ENCODE measurements around the gene SUN5. TPM values are rescaled to one million over a fixed set of nuclear protein-coding genes. Genes with fewer than 3 reads are reported as not detected.
"Not testable (repeated sequence)": the region's sequence is repeated elsewhere in the genome, so short reads cannot be mapped to it uniquely, and the experiment has no call there.

The SUN5 gene
- total RNA-seq, 1 donor from 2014 or later, result not detected

DNA sequence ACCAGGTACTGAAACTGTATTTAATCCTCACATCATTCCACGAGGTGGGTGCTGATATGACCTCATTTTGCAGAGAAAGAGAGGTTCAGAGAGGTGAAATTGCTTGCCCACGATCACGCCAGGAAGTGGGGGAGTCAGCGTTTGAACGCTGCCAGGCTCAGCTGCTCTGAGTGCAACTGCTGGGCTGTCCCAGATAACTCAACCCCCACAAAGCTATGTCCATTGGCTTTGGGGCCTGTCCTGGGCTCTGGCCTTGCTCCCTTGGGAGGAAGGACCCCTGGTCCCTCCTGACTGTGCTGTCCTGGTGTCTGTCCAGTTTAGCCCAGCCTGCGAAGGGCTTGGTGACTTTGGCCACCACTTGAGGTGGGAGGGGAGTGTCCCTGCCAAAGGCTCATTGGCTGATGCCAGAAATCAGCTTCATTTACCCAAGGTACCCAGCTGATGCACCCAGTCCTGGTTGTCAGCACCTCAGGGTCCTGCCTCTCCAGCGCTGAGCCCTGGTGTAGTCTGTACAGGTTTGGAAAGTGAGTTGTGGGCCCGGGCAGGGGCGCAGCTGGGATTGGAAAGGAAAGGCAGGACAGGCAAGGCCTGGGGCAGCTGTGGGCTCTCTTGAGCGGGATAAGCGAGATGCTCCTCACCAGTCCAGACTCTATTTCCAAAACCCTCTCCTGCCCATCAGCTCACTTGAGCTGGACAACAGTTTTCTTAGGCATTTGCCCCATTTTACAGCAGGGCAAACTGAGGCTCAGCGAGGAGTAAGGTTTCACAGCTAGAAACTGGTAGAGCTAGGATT is 38.5 kb downstream of the SUN5 start:
- Mint-ChIP-seq H3K4me3 (no peak overlapping the region), H3K4me1 (peaks cover 29% of the 10 kb centered on the region), H3K27me3 (no peaks in the 10 kb centered on the region), H3K9me3 (no peaks in the 10 kb centered on the region), H3K27ac (no peak overlapping the region), H3K36me3 (ENCODE audit: low read depth) (no peaks in the 10 kb centered on the region)
- DNase-seq (peak; percentile 9), ATAC-seq (ENCODE audit: low read depth) (no peak)
- POLR2A ChIA-PET, result no interaction called here
- CTCF ChIA-PET, result no interaction called here
- intact Hi-C loops (cut with micrococcal nuclease), result no loop called here
- TF ChIP-seq, protein P1, sequence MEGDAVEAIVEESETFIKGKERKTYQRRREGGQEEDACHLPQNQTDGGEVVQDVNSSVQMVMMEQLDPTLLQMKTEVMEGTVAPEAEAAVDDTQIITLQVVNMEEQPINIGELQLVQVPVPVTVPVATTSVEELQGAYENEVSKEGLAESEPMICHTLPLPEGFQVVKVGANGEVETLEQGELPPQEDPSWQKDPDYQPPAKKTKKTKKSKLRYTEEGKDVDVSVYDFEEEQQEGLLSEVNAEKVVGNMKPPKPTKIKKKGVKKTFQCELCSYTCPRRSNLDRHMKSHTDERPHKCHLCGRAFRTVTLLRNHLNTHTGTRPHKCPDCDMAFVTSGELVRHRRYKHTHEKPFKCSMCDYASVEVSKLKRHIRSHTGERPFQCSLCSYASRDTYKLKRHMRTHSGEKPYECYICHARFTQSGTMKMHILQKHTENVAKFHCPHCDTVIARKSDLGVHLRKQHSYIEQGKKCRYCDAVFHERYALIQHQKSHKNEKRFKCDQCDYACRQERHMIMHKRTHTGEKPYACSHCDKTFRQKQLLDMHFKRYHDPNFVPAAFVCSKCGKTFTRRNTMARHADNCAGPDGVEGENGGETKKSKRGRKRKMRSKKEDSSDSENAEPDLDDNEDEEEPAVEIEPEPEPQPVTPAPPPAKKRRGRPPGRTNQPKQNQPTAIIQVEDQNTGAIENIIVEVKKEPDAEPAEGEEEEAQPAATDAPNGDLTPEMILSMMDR (IDR thresholded peaks at IDR 0.05), result no peak

DNA sequence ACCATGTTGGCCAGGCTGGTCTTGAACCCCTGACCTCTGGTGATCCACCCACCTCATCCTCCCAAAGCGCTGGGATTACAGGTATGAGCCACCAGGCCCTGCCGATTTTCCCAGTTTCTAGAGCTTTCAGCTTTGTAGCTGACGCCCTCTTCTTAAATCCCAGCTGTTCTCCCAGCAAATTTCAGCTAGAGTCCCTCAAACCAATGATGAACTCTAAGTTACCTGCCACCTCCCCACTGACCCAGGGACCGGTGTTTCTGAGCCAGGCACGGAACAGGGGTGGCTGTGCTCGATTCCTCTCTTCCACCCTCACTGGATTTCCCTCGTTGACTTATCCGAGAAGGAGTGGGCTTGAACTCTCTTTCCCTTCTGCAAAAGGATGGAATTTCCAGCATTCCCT is 39.1 kb downstream of the SUN5 start:
- peaks cover 27% of the 10 kb centered on the region for H3K4me1 Mint-ChIP-seq
- ATAC-seq (ENCODE audit: low read depth), result no peak
- no peak overlapping the region for H3K27ac Mint-ChIP-seq
- H3K27me3 Mint-ChIP-seq, result no peaks in the 10 kb centered on the region
- no peaks in the 10 kb centered on the region for H3K36me3 Mint-ChIP-seq (ENCODE audit: low read depth)
- no peak for DNase-seq
- POLR2A ChIA-PET, result no interaction called here
- CTCF ChIA-PET, result no interaction called here
- intact Hi-C loops (cut with micrococcal nuclease), result no loop called here
- H3K9me3 Mint-ChIP-seq, result no peaks in the 10 kb centered on the region
- TF ChIP-seq, protein P1 (IDR thresholded peaks at IDR 0.05), result no peak
- no peak overlapping the region for H3K4me3 Mint-ChIP-seq

- CTCF ChIA-PET, result no interaction called here
- POLR2A ChIA-PET, result no interaction called here
- H3K9me3 Mint-ChIP-seq, result no peaks in the 10 kb centered on the region
- peaks cover 22% of the 10 kb centered on the region for H3K4me1 Mint-ChIP-seq
- TF ChIP-seq, protein P1 (IDR thresholded peaks at IDR 0.05), result no peak
- H3K27ac Mint-ChIP-seq, result no peak overlapping the region
- H3K27me3 Mint-ChIP-seq, result no peaks in the 10 kb centered on the region
- intact Hi-C loops (cut with micrococcal nuclease), result no loop called here
- ATAC-seq (ENCODE audit: low read depth) (no peak), DNase-seq (no peak)
- no peaks in the 10 kb centered on the region for H3K36me3 Mint-ChIP-seq (ENCODE audit: low read depth)
- no peak overlapping the region for H3K4me3 Mint-ChIP-seq
These were observed 39.7 kb downstream of the SUN5 start for GRCh38 chr20:32964575-32964974.

DNA sequence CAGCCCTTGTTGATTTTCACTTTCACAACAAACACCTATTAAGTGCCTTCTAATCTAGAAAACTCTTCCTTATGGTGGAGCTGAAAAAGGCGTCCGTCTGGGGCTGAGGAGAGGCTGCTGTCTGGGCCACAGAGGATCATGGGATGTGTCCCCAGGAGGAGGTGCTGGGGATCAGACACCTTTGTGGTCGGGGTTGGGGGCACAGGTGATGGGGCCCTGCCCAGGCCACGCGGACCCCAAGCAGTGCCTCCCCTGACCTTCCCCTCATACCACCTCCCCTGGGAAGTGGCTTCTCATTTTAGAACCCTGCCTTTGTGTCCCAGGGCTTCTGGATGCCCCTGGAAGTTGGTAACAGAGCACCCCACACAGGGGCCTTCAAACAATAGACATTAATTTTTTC is 41.1 kb downstream of the SUN5 start:
- peaks cover 1% of the 10 kb centered on the region for H3K9me3 Mint-ChIP-seq
- ChIA-PET CTCF (no interaction called here), POLR2A (no interaction called here)
- peaks cover 20% of the 10 kb centered on the region for H3K4me1 Mint-ChIP-seq
- no peak for DNase-seq
- no peak for ATAC-seq (ENCODE audit: low read depth)
- no peaks in the 10 kb centered on the region for H3K27me3 Mint-ChIP-seq
- TF ChIP-seq, protein P1 (IDR thresholded peaks at IDR 0.05), result no peak
- intact Hi-C loops (cut with micrococcal nuclease), result no loop called here
- H3K4me3 Mint-ChIP-seq, result no peak overlapping the region
- H3K36me3 Mint-ChIP-seq (ENCODE audit: low read depth), result no peaks in the 10 kb centered on the region
- H3K27ac Mint-ChIP-seq, result no peak overlapping the region

- CTCF ChIA-PET; intact Hi-C loops (cut with micrococcal nuclease); H3K36me3 Mint-ChIP-seq (ENCODE audit: low read depth); H3K27ac Mint-ChIP-seq; DNase-seq; H3K27me3 Mint-ChIP-seq; POLR2A ChIA-PET; H3K9me3 Mint-ChIP-seq; ATAC-seq (ENCODE audit: low read depth); H3K4me3 Mint-ChIP-seq: not testable (repeated sequence)
- H3K4me1 Mint-ChIP-seq, result peaks cover 15% of the 10 kb centered on the region
These were observed 41.6 kb downstream of the SUN5 start for GRCh38 chr20:32962646-32963045.

DNA sequence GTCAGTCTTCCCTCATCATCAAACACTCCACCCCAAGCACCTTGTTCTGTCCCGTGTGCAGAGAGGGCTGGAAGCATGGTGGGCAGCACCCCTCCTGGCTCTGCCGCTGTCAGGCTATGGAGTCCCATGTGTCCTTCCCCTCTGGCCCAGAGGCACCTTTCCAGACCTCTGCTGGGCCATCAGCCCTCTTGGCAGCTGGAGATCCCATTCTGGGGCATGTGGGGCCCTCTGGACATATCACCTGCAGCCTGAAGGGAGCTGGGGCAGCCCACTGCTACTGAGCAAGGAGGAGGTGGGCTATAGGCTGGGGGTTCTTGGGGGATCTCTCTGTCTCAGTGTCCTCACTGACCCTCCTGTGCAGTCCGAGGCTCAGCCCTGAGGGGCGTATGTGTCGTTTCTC is 42.2 kb downstream of the SUN5 start:
- Mint-ChIP-seq H3K27me3 (no peaks in the 10 kb centered on the region), H3K9me3 (peaks cover 10% of the 10 kb centered on the region), H3K27ac (no peak overlapping the region), H3K4me3 (no peak overlapping the region), H3K36me3 (ENCODE audit: low read depth) (no peaks in the 10 kb centered on the region), H3K4me1 (peaks cover 9% of the 10 kb centered on the region)
- DNase-seq (no peak), ATAC-seq (ENCODE audit: low read depth) (no peak)
- intact Hi-C loops (cut with micrococcal nuclease), result no loop called here
- TF ChIP-seq, protein P1 (IDR thresholded peaks at IDR 0.05), result no peak
- ChIA-PET POLR2A (no interaction called here), CTCF (no interaction called here)
